ENCODE results near the gene CCDC186.

The CCDC186 gene

GRCh38 chr10:114175667-114176066 is 1.7 kb upstream of the CCDC186 start:
- no peaks in the 10 kb centered on the region for H3K9me3 ChIP-seq (ENCODE audit: control insufficient read depth, insufficient read depth, low read length)
- no peak overlapping the region for H3K27ac ChIP-seq (ENCODE audit: low read length)
- H3K4me1 ChIP-seq (ENCODE audit: control insufficient read depth, insufficient read depth, low read length) = 0 out of 2 replicates have a peak, but pooled peaks cover 2% of the 10 kb centered on the region
- no peaks in the 10 kb centered on the region for H3K36me3 ChIP-seq (ENCODE audit: control insufficient read depth, insufficient read depth, low read length)
- no peak overlapping the region for H3K4me3 ChIP-seq (ENCODE audit: low read length)
- H3K27me3 ChIP-seq (ENCODE audit: control insufficient read depth, insufficient read depth, low read length) = no peaks in the 10 kb centered on the region
- no peak for DNase-seq (ENCODE audit: low read depth, low spot score)
- WGBS (ENCODE audit: insufficient coverage, insufficient read length) = no CpG with 5 or more reads among the region's 1 CpG

DNA sequence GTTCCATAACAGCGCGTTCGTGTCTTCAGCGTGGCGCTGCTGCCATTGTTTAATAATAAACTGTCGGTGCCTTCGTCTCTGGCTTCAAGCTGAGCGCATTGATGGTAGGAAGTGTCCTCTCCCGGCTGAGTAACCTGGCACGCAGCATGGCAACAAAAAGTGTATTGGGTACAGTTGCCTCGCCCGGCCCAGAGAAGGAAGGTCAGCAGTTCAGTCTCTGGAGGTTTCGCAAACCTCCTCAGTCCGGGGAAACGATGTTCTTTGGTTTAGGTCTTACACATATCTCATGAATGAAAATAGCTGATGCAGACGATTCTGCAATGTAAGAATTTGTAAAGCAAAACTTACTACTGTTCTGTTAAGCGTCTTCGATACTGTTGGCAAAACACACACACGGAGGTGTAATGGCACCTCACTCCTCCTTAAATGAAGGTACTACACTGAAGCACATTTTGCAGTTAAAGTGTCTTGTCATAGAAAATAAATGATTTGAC is 739 bp upstream of the CCDC186 start:
- DNase-seq (ENCODE audit: low read depth, low spot score) = no peak
- 0 out of 2 replicates have a peak, but pooled peaks cover 2% of the 10 kb centered on the region for H3K4me1 ChIP-seq (ENCODE audit: control insufficient read depth, insufficient read depth, low read length)
- peak overlapping the region; percentile 50; the same call in 1 of the 2 replicates for H3K4me3 ChIP-seq (ENCODE audit: low read length)
- H3K9me3 ChIP-seq (ENCODE audit: control insufficient read depth, insufficient read depth, low read length) = no peaks in the 10 kb centered on the region
- H3K27me3 ChIP-seq (ENCODE audit: control insufficient read depth, insufficient read depth, low read length) = no peaks in the 10 kb centered on the region
- no peaks in the 10 kb centered on the region for H3K36me3 ChIP-seq (ENCODE audit: control insufficient read depth, insufficient read depth, low read length)
- H3K27ac ChIP-seq (ENCODE audit: low read length) = no peak overlapping the region
- WGBS (ENCODE audit: insufficient coverage, insufficient read length) = no CpG with 5 or more reads among the region's 19 CpGs

DNA sequence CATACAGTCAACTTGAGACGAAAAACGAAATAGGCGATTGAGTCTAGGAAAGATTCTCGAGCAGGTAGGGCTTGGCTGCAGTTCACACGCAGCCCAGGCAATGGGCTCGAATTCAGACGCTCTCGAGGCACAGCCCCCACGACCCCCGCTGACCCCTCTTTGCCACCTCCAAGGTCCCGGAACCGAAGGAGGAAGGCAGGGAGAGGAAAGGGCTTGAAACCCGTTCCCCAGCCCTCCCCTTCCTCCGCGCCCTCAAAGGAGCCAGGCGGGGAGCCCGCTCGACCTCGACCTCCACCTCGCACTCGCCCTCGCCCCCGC is 441 bp downstream of the CCDC186 start:
- no peak overlapping the region for H3K27ac ChIP-seq (ENCODE audit: low read length)
- H3K4me3 ChIP-seq (ENCODE audit: low read length) = peak overlapping the region; percentile 67

GRCh38 chr10:114172776-114173602 is 1.0 kb downstream of the CCDC186 start:
- Histone ChIP-seq H3K4me3 (ENCODE audit: low read length) (peak overlapping the region; percentile 67; the same call in 1 of the 2 replicates), H3K9me3 (ENCODE audit: control insufficient read depth, insufficient read depth, low read length) (no peaks in the 10 kb centered on the region; the same call in 1 of the 2 replicates), H3K27me3 (ENCODE audit: control insufficient read depth, insufficient read depth, low read length) (no peaks in the 10 kb centered on the region), H3K36me3 (ENCODE audit: control insufficient read depth, insufficient read depth, low read length) (no peaks in the 10 kb centered on the region; the same call in 1 of the 2 replicates), H3K4me1 (ENCODE audit: control insufficient read depth, insufficient read depth, low read length) (no peaks in the 10 kb centered on the region), H3K27ac (ENCODE audit: low read length) (no peak overlapping the region)
- WGBS (ENCODE audit: insufficient coverage, insufficient read length) = no CpG with 5 or more reads among the region's 9 CpGs
- DNase-seq (ENCODE audit: low read depth, low spot score) = no peak

More for the DNA sequence above, 441 bp downstream of the CCDC186 start:
- Histone ChIP-seq H3K36me3 (ENCODE audit: control insufficient read depth, insufficient read depth, low read length) (no peaks in the 10 kb centered on the region), H3K4me1 (ENCODE audit: control insufficient read depth, insufficient read depth, low read length) (no peaks in the 10 kb centered on the region), H3K27me3 (ENCODE audit: control insufficient read depth, insufficient read depth, low read length) (no peaks in the 10 kb centered on the region), H3K9me3 (ENCODE audit: control insufficient read depth, insufficient read depth, low read length) (no peaks in the 10 kb centered on the region; the same call in 1 of the 2 replicates)
- WGBS (ENCODE audit: insufficient coverage, insufficient read length) = no CpG with 5 or more reads among the region's 23 CpGs
- DNase-seq (ENCODE audit: low read depth, low spot score) = no peak

DNA sequence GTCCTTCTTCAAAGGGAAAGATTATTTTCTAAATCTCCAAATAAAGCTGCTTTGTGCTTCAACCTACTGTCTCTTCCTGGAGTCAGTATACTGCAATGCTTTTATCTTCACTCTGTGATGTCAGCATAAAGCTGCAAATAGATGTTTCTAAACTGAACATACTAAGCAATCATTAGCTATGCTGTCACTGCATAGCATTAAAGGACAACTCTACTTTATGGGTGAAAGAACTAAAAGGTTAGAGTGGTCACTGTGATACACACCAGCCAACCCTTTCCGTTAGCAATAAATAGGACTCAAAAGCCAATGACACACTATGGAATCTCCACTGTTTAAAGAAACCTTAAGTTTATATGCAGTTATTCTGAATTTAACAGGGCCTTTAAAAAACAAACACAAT is 1.8 kb downstream of the CCDC186 start:
- WGBS (ENCODE audit: insufficient coverage, insufficient read length) = no CpG with 5 or more reads among the region's 1 CpG
- no peak for DNase-seq (ENCODE audit: low read depth, low spot score)
- Histone ChIP-seq H3K4me1 (ENCODE audit: control insufficient read depth, insufficient read depth, low read length) (no peaks in the 10 kb centered on the region), H3K27ac (ENCODE audit: low read length) (no peak overlapping the region), H3K36me3 (ENCODE audit: control insufficient read depth, insufficient read depth, low read length) (no peaks in the 10 kb centered on the region; the same call in 1 of the 2 replicates), H3K4me3 (ENCODE audit: low read length) (no peak overlapping the region), H3K27me3 (ENCODE audit: control insufficient read depth, insufficient read depth, low read length) (no peaks in the 10 kb centered on the region), H3K9me3 (ENCODE audit: control insufficient read depth, insufficient read depth, low read length) (no peaks in the 10 kb centered on the region; the same call in 1 of the 2 replicates)

GRCh38 chr10:114168450-114169009 is 5.5 kb downstream of the CCDC186 start:
- no peaks in the 10 kb centered on the region; the same call in 1 of the 2 replicates for H3K9me3 ChIP-seq (ENCODE audit: control insufficient read depth, insufficient read depth, low read length)
- H3K4me3 ChIP-seq (ENCODE audit: low read length) = no peak overlapping the region
- no peaks in the 10 kb centered on the region; the same call in 1 of the 2 replicates for H3K36me3 ChIP-seq (ENCODE audit: control insufficient read depth, insufficient read depth, low read length)
- H3K4me1 ChIP-seq (ENCODE audit: control insufficient read depth, insufficient read depth, low read length) = no peaks in the 10 kb centered on the region
- H3K27ac ChIP-seq (ENCODE audit: low read length) = no peak overlapping the region
- H3K27me3 ChIP-seq (ENCODE audit: control insufficient read depth, insufficient read depth, low read length) = no peaks in the 10 kb centered on the region
- DNase-seq (ENCODE audit: low read depth, low spot score) = no peak
- WGBS (ENCODE audit: insufficient coverage, insufficient read length) = no CpG with 5 or more reads among the region's 3 CpGs

- Histone ChIP-seq H3K27me3 (ENCODE audit: control insufficient read depth, insufficient read depth, low read length) (no peaks in the 10 kb centered on the region), H3K36me3 (ENCODE audit: control insufficient read depth, insufficient read depth, low read length) (no peaks in the 10 kb centered on the region; the same call in 1 of the 2 replicates), H3K4me3 (ENCODE audit: low read length) (no peak overlapping the region), H3K9me3 (ENCODE audit: control insufficient read depth, insufficient read depth, low read length) (no peaks in the 10 kb centered on the region; the same call in 1 of the 2 replicates), H3K4me1 (ENCODE audit: control insufficient read depth, insufficient read depth, low read length) (no peaks in the 10 kb centered on the region), H3K27ac (ENCODE audit: low read length) (no peak overlapping the region)
- no peak for DNase-seq (ENCODE audit: low read depth, low spot score)
- no CpG with 5 or more reads among the region's 3 CpGs for WGBS (ENCODE audit: insufficient coverage, insufficient read length)
Observed at GRCh38 chr10:114167985-114168384, 6.0 kb downstream of the CCDC186 start.

- H3K27me3 ChIP-seq (ENCODE audit: control insufficient read depth, insufficient read depth, low read length) = no peaks in the 10 kb centered on the region
- no peak for DNase-seq (ENCODE audit: low read depth, low spot score)
- H3K9me3 ChIP-seq (ENCODE audit: control insufficient read depth, insufficient read depth, low read length) = no peaks in the 10 kb centered on the region; the same call in 1 of the 2 replicates
- H3K36me3 ChIP-seq (ENCODE audit: control insufficient read depth, insufficient read depth, low read length) = no peaks in the 10 kb centered on the region; the same call in 1 of the 2 replicates
- no peaks in the 10 kb centered on the region for H3K4me1 ChIP-seq (ENCODE audit: control insufficient read depth, insufficient read depth, low read length)
- no peak overlapping the region for H3K27ac ChIP-seq (ENCODE audit: low read length)
- 100% methylated on average over 1 of the region's 3 CpGs for WGBS (ENCODE audit: insufficient coverage, insufficient read length)
- H3K4me3 ChIP-seq (ENCODE audit: low read length) = no peak overlapping the region
Observed at GRCh38 chr10:114166494-114166893, 7.5 kb downstream of the CCDC186 start.

DNA sequence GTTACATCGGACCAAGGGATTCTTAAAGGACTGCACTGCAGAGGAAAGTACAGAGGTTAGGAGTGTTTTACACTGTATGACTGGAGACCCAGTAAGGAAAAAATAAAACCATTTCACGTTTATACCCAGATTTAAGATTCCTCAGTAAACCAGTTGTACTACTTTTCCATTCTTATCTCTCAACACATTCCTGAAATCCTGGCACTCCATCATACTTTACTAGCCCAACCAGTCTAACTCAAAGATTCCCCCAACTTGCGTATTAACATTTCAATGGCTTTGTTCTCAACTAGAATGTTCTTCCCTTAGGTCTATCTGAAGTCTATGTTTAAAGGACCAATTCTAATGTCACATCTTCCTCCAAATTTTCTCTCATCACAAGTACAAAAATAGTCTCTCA is 8.0 kb downstream of the CCDC186 start:
- H3K4me3 ChIP-seq (ENCODE audit: low read length) = no peak overlapping the region
- no peak overlapping the region for H3K27ac ChIP-seq (ENCODE audit: low read length)

DNA sequence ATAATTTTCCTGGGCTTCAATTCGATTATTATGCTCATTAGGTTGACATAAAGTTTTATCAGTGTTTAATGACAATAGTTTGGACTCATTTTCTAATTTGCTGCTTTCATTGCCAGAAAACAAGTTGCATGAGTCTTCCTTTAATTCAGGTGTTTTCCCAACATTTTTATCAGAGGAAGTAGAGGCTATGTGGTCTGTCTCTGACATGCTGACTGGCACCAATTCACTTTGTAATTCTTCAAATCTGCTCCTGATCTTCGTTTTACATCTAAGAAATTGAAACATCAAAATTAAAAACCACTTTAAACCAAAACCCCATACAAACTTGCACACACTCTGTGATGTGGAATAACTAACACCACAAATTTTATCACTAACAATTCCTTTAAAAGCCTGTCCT is 10.9 kb downstream of the CCDC186 start:
- WGBS (ENCODE audit: insufficient coverage, insufficient read length) = 100% methylated on average over 1 of the region's 2 CpGs
- no peak for DNase-seq (ENCODE audit: low read depth, low spot score)
- H3K9me3 ChIP-seq (ENCODE audit: control insufficient read depth, insufficient read depth, low read length) = no peaks in the 10 kb centered on the region
- no peaks in the 10 kb centered on the region for H3K36me3 ChIP-seq (ENCODE audit: control insufficient read depth, insufficient read depth, low read length)
- H3K27me3 ChIP-seq (ENCODE audit: control insufficient read depth, insufficient read depth, low read length) = no peaks in the 10 kb centered on the region
- H3K27ac ChIP-seq (ENCODE audit: low read length) = no peak overlapping the region
- H3K4me3 ChIP-seq (ENCODE audit: low read length) = no peak overlapping the region
- no peaks in the 10 kb centered on the region for H3K4me1 ChIP-seq (ENCODE audit: control insufficient read depth, insufficient read depth, low read length)

More for the DNA sequence above, 8.0 kb downstream of the CCDC186 start:
- Histone ChIP-seq H3K9me3 (ENCODE audit: control insufficient read depth, insufficient read depth, low read length) (no peaks in the 10 kb centered on the region; the same call in 1 of the 2 replicates), H3K27me3 (ENCODE audit: control insufficient read depth, insufficient read depth, low read length) (no peaks in the 10 kb centered on the region), H3K36me3 (ENCODE audit: control insufficient read depth, insufficient read depth, low read length) (no peaks in the 10 kb centered on the region; the same call in 1 of the 2 replicates), H3K4me1 (ENCODE audit: control insufficient read depth, insufficient read depth, low read length) (no peaks in the 10 kb centered on the region)
- DNase-seq (ENCODE audit: low read depth, low spot score) = no peak
- no CpG with 5 or more reads among the region's 3 CpGs for WGBS (ENCODE audit: insufficient coverage, insufficient read length)
